IMR-90 (cell line): ENCODE data around the gene WDFY2. TPM values are rescaled to one million over a fixed set of nuclear protein-coding genes. Genes with fewer than 3 reads are reported as not detected.

Experiments used
- ATAC-seq: fragments of 200-7000 bp; cut with Tn5 transposase; 2 replicates; pipeline ENCODE4 v1.9.1; 2020; ENCODE audit warnings: low read depth, mild to moderate bottlenecking, moderate library complexity
- BruUV-seq: library from RNA; stranded (reverse); fragments of 400-500 nt; replicated peaks from 2 replicates; lab custom pipeline; 2021; lab: Mats Ljungman, UMichigan
- CTCF ChIA-PET: fragments of 300-600 bp; formaldehyde crosslinking; extraction: SDS; loops from one replicate; lab custom pipeline; 2021; ENCODE audit warnings: antibody characterized with exemption; lab: Yijun Ruan, JAX
- POLR2A ChIA-PET: fragments of 300-600 bp; sonication (Branson Sonifier 250); formaldehyde crosslinking; loops from one replicate; lab custom pipeline; 2022; ENCODE audit warnings: antibody characterized with exemption; ENCODE audit not compliant: unreplicated experiment; lab: Charles Lee
- DNase-seq: peaks from one replicate; pipeline ENCODE4 v3.0.0; 2013
- H2AFZ ChIP-seq: replicated peaks from 2 replicates; pipeline ENCODE3; 2013; ENCODE audit warnings: low read length, mild to moderate bottlenecking; ENCODE audit not compliant: poor library complexity
- H2AK5ac ChIP-seq: 2 replicates; pipeline ENCODE4 v1.6.1; 2013; ENCODE audit warnings: low read depth, low read length, inconsistent platforms
- H2AK9ac ChIP-seq: replicated peaks from 2 replicates; pipeline ENCODE3; 2013; ENCODE audit warnings: mild to moderate bottlenecking, low read depth, low read length, moderate library complexity; ENCODE audit not compliant: poor library complexity
- H2BK120ac ChIP-seq: 2 replicates; pipeline ENCODE4 v1.6.1; 2013; ENCODE audit warnings: low read depth, low read length, inconsistent platforms
- H2BK15ac ChIP-seq: 3 replicates; pipeline ENCODE4 v1.6.1; 2013; ENCODE audit warnings: low read depth, low read length, inconsistent platforms
- H2BK20ac ChIP-seq: 2 replicates; pipeline ENCODE4 v1.6.1; 2013; ENCODE audit warnings: low read depth, mild to moderate bottlenecking, inconsistent platforms, low read length, moderate library complexity
- H2BK5ac ChIP-seq: 2 replicates; pipeline ENCODE4 v1.6.1; 2013; ENCODE audit warnings: mild to moderate bottlenecking, low read depth, low read length, inconsistent platforms; ENCODE audit not compliant: poor library complexity, severe bottlenecking
- H3K14ac ChIP-seq: replicated peaks from 2 replicates; pipeline ENCODE4 v1.6.1; 2013; ENCODE audit warnings: low read depth, low read length, inconsistent platforms
- H3K18ac ChIP-seq: 2 replicates; pipeline ENCODE4 v1.6.1; 2013; ENCODE audit warnings: low read depth, low read length, control low read depth
- H3K23ac ChIP-seq: 2 replicates; pipeline ENCODE4 v1.6.1; 2013; ENCODE audit warnings: low read depth, low read length, inconsistent platforms
- H3K27ac ChIP-seq: 2 replicates; pipeline ENCODE4 v1.5.1; 2013; ENCODE audit warnings: mild to moderate bottlenecking, control low read depth, low read length; ENCODE audit not compliant: insufficient read depth
- H3K27me3 ChIP-seq: 2 replicates; pipeline ENCODE4 v1.6.1; 2013; ENCODE audit warnings: low read length; ENCODE audit not compliant: control insufficient read depth, insufficient read depth
- H3K36me3 ChIP-seq: 2 replicates; pipeline ENCODE4 v1.6.1; 2013; ENCODE audit warnings: low read length, mixed read lengths; ENCODE audit not compliant: control insufficient read depth, insufficient read depth
- H3K4ac ChIP-seq: 2 replicates; pipeline ENCODE4 v1.6.1; 2013; ENCODE audit warnings: low read depth, low read length, inconsistent platforms
- H3K4me1 ChIP-seq: 2 replicates; pipeline ENCODE4 v1.6.1; 2013; ENCODE audit warnings: low read length, mixed read lengths; ENCODE audit not compliant: control insufficient read depth, insufficient read depth
- H3K4me2 ChIP-seq: 2 replicates; pipeline ENCODE4 v1.6.1; 2013; ENCODE audit warnings: low read depth, mild to moderate bottlenecking, control low read depth, low read length, moderate library complexity
- H3K4me3 ChIP-seq: 2 replicates; pipeline ENCODE4 v1.5.1; 2013; ENCODE audit warnings: low read depth, mild to moderate bottlenecking, control low read depth, low read length, moderate library complexity; ENCODE audit not compliant: insufficient read depth
- H3K56ac ChIP-seq: 2 replicates; pipeline ENCODE4 v1.6.1; 2013; ENCODE audit warnings: low read length, inconsistent platforms; ENCODE audit not compliant: insufficient read depth; ENCODE audit errors: extremely low read depth
- H3K79me1 ChIP-seq, 2 experiments: 2 replicates each; pipeline ENCODE4 v1.6.1; 2013; ENCODE audit warnings: low read length in 2 of 2, inconsistent platforms in 1 of 2, low read depth in 1 of 2
- H3K9ac ChIP-seq: 2 replicates; pipeline ENCODE4 v1.6.1; 2013; ENCODE audit warnings: low read depth, low read length, control low read depth
- H3K9me1 ChIP-seq: 2 replicates; pipeline ENCODE4 v1.6.1; 2013; ENCODE audit warnings: low read length, inconsistent platforms; ENCODE audit not compliant: insufficient read depth
- H3K9me3 ChIP-seq: 2 replicates; pipeline ENCODE4 v1.6.1; 2013; ENCODE audit warnings: low read length; ENCODE audit not compliant: control insufficient read depth, insufficient read depth
- H4K20me1 ChIP-seq: 2 replicates; pipeline ENCODE4 v1.6.1; 2013; ENCODE audit warnings: low read length, inconsistent platforms; ENCODE audit not compliant: insufficient read depth
- H4K5ac ChIP-seq: 2 replicates; pipeline ENCODE4 v1.6.1; 2013; ENCODE audit warnings: mild to moderate bottlenecking, low read depth, low read length, control low read depth
- H4K8ac ChIP-seq, 2 experiments: 2 replicates each; pipeline ENCODE4 v1.6.1; 2013; ENCODE audit warnings: low read depth in 2 of 2, low read length in 2 of 2, control low read depth in 1 of 2, inconsistent platforms in 1 of 2
- H4K91ac ChIP-seq: 2 replicates; pipeline ENCODE4 v1.6.1; 2013; ENCODE audit warnings: low read depth, low read length, inconsistent platforms; ENCODE audit not compliant: insufficient read depth
- BHLHE40 ChIP-seq: fragments of 150-350 bp; IDR thresholded peaks from 2 replicates; pipeline ENCODE4 v1.6.1; 2016; ENCODE audit warnings: mild to moderate bottlenecking, low read depth, low read length
- CEBPB ChIP-seq: IDR thresholded peaks from 2 replicates; pipeline ENCODE4 v1.6.1; 2012; ENCODE audit warnings: low read depth, low read length, improper control_type of control experiment
- CTCF ChIP-seq: conservative IDR thresholded peaks from 2 replicates; pipeline ENCODE4 v1.5.1; 2012; ENCODE audit warnings: mild to moderate bottlenecking, low read depth, low read length, improper control_type of control experiment
- FOS ChIP-seq: fragments of 150-350 bp; IDR thresholded peaks from 2 replicates; pipeline ENCODE4 v1.6.1; 2016; ENCODE audit warnings: low read depth, low read length
- MAFK ChIP-seq: IDR thresholded peaks from 2 replicates; pipeline ENCODE4 v1.6.1; 2012; ENCODE audit warnings: low read depth, low read length, improper control_type of control experiment
- MAZ ChIP-seq: IDR thresholded peaks from 2 replicates; pipeline ENCODE4 v1.6.1; 2012; ENCODE audit warnings: low read depth, mild to moderate bottlenecking, low read length, improper control_type of control experiment, moderate library complexity, borderline replicate concordance
- MXI1 ChIP-seq: IDR thresholded peaks from 2 replicates; pipeline ENCODE4 v1.6.1; 2012; ENCODE audit warnings: low read depth, mild to moderate bottlenecking, low read length, moderate library complexity, borderline replicate concordance
- NFE2L2 ChIP-seq: fragments of 150-350 bp; IDR thresholded peaks from 2 replicates; pipeline ENCODE4 v1.6.1; 2016; ENCODE audit warnings: low read depth, mild to moderate bottlenecking, low read length
- RAD21 ChIP-seq: IDR thresholded peaks from 2 replicates; pipeline ENCODE4 v1.6.1; 2012; ENCODE audit warnings: low read length, improper control_type of control experiment
- RCOR1 ChIP-seq: IDR thresholded peaks from 2 replicates; pipeline ENCODE4 v1.6.1; 2012; ENCODE audit warnings: mild to moderate bottlenecking, low read length, improper control_type of control experiment; ENCODE audit not compliant: insufficient replicate concordance
- RFX5 ChIP-seq: IDR thresholded peaks from 2 replicates; pipeline ENCODE4 v1.8.0; 2012; ENCODE audit warnings: low read depth, mild to moderate bottlenecking, low read length, moderate library complexity
- SMC3 ChIP-seq: fragments of 150-350 bp; IDR thresholded peaks from 2 replicates; pipeline ENCODE4 v1.6.1; 2016; ENCODE audit warnings: low read depth, mild to moderate bottlenecking, antibody characterized with exemption, low read length, moderate library complexity
- WGBS, 2 experiments: methylation state at CpG; one replicate each; pipeline versions ENCODE4 v1.1.5 to v1.1.7; 2013; ENCODE audit warnings: missing lambda C conversion rate in 2 of 2; ENCODE audit not compliant: insufficient read length in 1 of 2; ENCODE audit errors: extremely low coverage in 2 of 2; 5-methylcytosine and 5-hydroxymethylcytosine counted together
- dilution Hi-C: fragments of 300-500 bp; cut with HindIII; formaldehyde crosslinking; loops from one replicate; pipeline ENCODE4 v1.14.3; 2018; ENCODE audit warnings: low sequenced_read_pairs; ENCODE audit not compliant: unreplicated experiment
- in situ Hi-C: fragments of 300-500 bp; cut with MboI; formaldehyde crosslinking; loops from 3 replicates; pipeline ENCODE4 v1.14.3; 2019; ENCODE audit warnings: low sequenced_read_pairs, inconsistent platforms, mixed read lengths
- intact Hi-C: fragments of 100-400 bp; cut with micrococcal nuclease; formaldehyde crosslinking; loops from 2 replicates; pipeline ENCODE4 v1.10.0; 2022
- polyA plus RNA-seq, 3 experiments: library from polyadenylated mRNA; depleted of rRNA; stranded (reverse); fragments of >200 nt; gene quantifications; 2 replicates each; pipeline ENCODE4 v1.2.3, GENCODE V29; 2012; ENCODE audit warnings: low replicate concordance in 1 of 3
- total RNA-seq: library from RNA; depleted of rRNA; stranded (reverse); fragments of >200 nt; gene quantifications from 2 replicates; pipeline ENCODE4 v1.2.3, GENCODE V29; 2012
- TF ChIP-seq, protein P1 (sequence below): fragments of 150-350 bp; IDR thresholded peaks from 2 replicates; pipeline ENCODE4 v1.6.1; 2017; ENCODE audit warnings: mild to moderate bottlenecking, antibody characterized with exemption, low read length, low read depth

The WDFY2 gene
- total and polyA plus RNA-seq, 2 of the 4 experiments (the other 2 are of a cell fraction), result 4.3 to 5.4 TPM

DNA sequence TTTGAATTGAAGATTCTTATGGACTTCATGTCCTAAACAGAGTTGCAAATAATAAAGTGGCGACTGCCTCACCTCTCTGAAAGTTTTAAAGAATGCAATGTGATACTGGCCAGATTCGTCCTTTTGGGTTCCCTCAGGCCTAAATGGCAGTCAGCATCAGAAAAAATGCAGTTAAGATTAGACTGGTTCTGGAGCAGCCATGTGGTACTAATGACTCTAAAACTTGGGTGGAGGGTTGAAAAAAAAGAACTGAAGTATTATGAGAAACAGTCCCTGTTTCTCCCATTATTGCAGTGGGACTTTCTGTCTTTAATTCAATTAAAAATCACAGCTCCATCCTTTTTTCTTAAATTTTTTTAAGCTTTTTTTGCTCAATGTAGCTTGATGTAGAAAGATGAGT lies 37.3 kb downstream of the WDFY2 start (continued):
- TF ChIP-seq, protein P1, sequence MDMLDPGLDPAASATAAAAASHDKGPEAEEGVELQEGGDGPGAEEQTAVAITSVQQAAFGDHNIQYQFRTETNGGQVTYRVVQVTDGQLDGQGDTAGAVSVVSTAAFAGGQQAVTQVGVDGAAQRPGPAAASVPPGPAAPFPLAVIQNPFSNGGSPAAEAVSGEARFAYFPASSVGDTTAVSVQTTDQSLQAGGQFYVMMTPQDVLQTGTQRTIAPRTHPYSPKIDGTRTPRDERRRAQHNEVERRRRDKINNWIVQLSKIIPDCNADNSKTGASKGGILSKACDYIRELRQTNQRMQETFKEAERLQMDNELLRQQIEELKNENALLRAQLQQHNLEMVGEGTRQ, result no peak
- no peak for TF ChIP-seq MAFK

DNA sequence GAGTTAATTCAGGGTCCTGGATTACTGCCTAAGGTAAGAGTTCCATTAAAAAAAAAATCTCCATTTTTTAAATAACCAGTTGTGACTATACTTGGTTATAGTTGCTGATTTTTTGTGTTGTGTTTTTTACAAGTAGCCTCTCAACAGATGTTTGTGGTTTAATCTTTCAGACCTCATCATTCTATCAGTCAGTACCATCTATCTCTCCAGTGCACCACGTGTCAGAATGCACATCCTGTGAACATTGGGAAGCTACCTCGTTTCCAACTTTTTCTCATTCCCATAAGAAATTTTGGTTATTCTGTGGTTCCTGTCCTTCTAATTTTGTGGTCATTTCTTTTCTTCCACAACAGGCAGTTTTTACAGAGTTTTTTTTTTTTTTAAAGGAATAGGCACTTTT lies 39.2 kb downstream of the WDFY2 start:
- H2BK15ac ChIP-seq, result no peak overlapping the region
- no peak overlapping the region for H3K23ac ChIP-seq
- H4K91ac ChIP-seq, result no peak overlapping the region
- no peak overlapping the region for H2AK5ac ChIP-seq
- peaks cover 24% of the 10 kb centered on the region for H3K4me1 ChIP-seq
- H3K9me1 ChIP-seq, result peaks cover 28% of the 10 kb centered on the region
- H3K18ac ChIP-seq, result no peak overlapping the region
- H4K20me1 ChIP-seq, result peaks cover 8% of the 10 kb centered on the region; the same call in 1 of the 2 replicates
- H3K27me3 ChIP-seq, result no peaks in the 10 kb centered on the region
- no TSS peak for BruUV-seq
- dilution Hi-C loops, result no loop called here
- H3K9me3 ChIP-seq, result no peaks in the 10 kb centered on the region
- no peak overlapping the region for H3K4me2 ChIP-seq
- POLR2A ChIA-PET, result no interaction called here
- intact Hi-C loops, result no loop called here
- peak overlapping the region in 1 of 2 experiments; percentile 8; a peak in 1 of 4 replicates for H4K8ac ChIP-seq
- H2AFZ ChIP-seq, result no peak overlapping the region
- H2BK120ac ChIP-seq, result no peak overlapping the region
- H2AK9ac ChIP-seq, result no peak overlapping the region
- H2BK5ac ChIP-seq, result no peak overlapping the region
- no peak overlapping the region for H3K14ac ChIP-seq
- CTCF ChIA-PET, result interaction anchor here (0.6 to 0.7 kb wide), 3 partner anchors 11 to 76 kb away, joined by 3 to 5 read pairs (median 4); no protein-coding TSS in a partner anchor
- in situ Hi-C loops, result no loop called here
- no CpG with 5 or more reads among the region's 2 CpGs for WGBS, 2 experiments
- no peak overlapping the region for H3K56ac ChIP-seq
- no peak for ATAC-seq
- H3K79me1 ChIP-seq, result peaks cover 48 to 87% of the 10 kb centered on the region in 2 experiments
- H2BK20ac ChIP-seq, result no peak overlapping the region
- H3K27ac ChIP-seq, result no peak overlapping the region
- no peak overlapping the region; the same call in 1 of the 2 replicates for H4K5ac ChIP-seq
- H3K9ac ChIP-seq, result no peak overlapping the region
- H3K4ac ChIP-seq, result no peak overlapping the region
- no peaks in the 10 kb centered on the region for H3K36me3 ChIP-seq
- no peak overlapping the region for H3K4me3 ChIP-seq
- no peak for DNase-seq
- TF ChIP-seq FOS (no peak), RFX5 (no peak), CTCF (no peak), MAZ (no peak), CEBPB (no peak), RAD21 (no peak), RCOR1 (no peak), MXI1 (no peak), BHLHE40 (no peak), NFE2L2 (no peak), MAFK (no peak), SMC3 (no peak)
- TF ChIP-seq, protein P1, result no peak
